ENCODE data around the gene VPS37C. TPM values are rescaled to one million over a fixed set of nuclear protein-coding genes. Genes with fewer than 3 reads are reported as not detected.

VPS37C gene
- polyA plus RNA-seq, 1 of the 3 experiments (the other 2 are of a cell fraction) = 15.2 TPM

GRCh38 chr11:61195719-61196118, 34.5 kb upstream of the VPS37C start:
- ChIA-PET CTCF (interaction anchor here (1.0 to 4.4 kb wide), 2 partner anchors 8 to 66 kb away, joined by 3 to 19 read pairs; no protein-coding TSS in a partner anchor), POLR2A (no interaction called here)
- no peak overlapping the region for H3K4me2 ChIP-seq
- WGBS (ENCODE audit: low lambda C conversion rate) = 63% methylated on average over 7 of the region's 7 CpGs
- TF ChIP-seq NRF1 (IDR thresholded peaks at IDR 0.05; ENCODE audit: low read depth, low read length) (no peak), EP300 (IDR thresholded peaks at IDR 0.05; ENCODE audit: borderline replicate concordance in 1 of 2, low read depth in 1 of 2, low read length in 1 of 2) (no peak), JUND (IDR thresholded peaks at IDR 0.05) (no peak), IRF3 (IDR thresholded peaks at IDR 0.05; ENCODE audit: low read depth, low read length) (no peak), CTCF (IDR thresholded peaks at IDR 0.05) (no peak), YY1 (IDR thresholded peaks at IDR 0.05; ENCODE audit: low read depth) (no peak), ZBTB33 (IDR thresholded peaks at IDR 0.05; ENCODE audit: borderline replicate concordance, low read depth) (no peak), NFIC (IDR thresholded peaks at IDR 0.05; ENCODE audit: borderline replicate concordance) (no peak), POLR2AphosphoS5 (IDR thresholded peaks at IDR 0.05; ENCODE audit: low read depth, low read length) (no peak), ELF1 (IDR thresholded peaks at IDR 0.05) (no peak), RCOR1 (IDR thresholded peaks at IDR 0.05; ENCODE audit: low read length) (no peak), USF1 (IDR thresholded peaks at IDR 0.05; ENCODE audit: borderline replicate concordance, low read depth) (no peak), EZH2phosphoT487 (IDR thresholded peaks at IDR 0.05; ENCODE audit: borderline replicate concordance, low read depth) (no peak)
- no peak overlapping the region for H3K27ac ChIP-seq (ENCODE audit: low read depth in 2 of 2, low read length in 1 of 2)
- no peaks in the 10 kb centered on the region for H4K20me1 ChIP-seq (ENCODE audit: insufficient read depth)
- H3K4me1 ChIP-seq (ENCODE audit: control insufficient read depth in 1 of 2, insufficient read depth in 2 of 2, low read depth in 1 of 2, low read length in 1 of 2) = no peaks in the 10 kb centered on the region
- H3K4me3 ChIP-seq (ENCODE audit: low read depth in 2 of 2, low read length in 1 of 2) = no peak overlapping the region
- H3K9me3 ChIP-seq = no peaks in the 10 kb centered on the region
- no peak for DNase-seq
- H3K9me2 ChIP-seq = no peaks in the 10 kb centered on the region
- no peaks in the 10 kb centered on the region for H3K79me2 ChIP-seq (ENCODE audit: insufficient read depth)
- H3K36me3 ChIP-seq (replicated peaks in 1 of 2; ENCODE audit: control insufficient read depth in 1 of 2, insufficient read depth in 2 of 2, low read length in 1 of 2) = no peaks in the 10 kb centered on the region
- peaks cover 6% of the 10 kb centered on the region; the same call in 1 of the 2 replicates for H3K27me3 ChIP-seq (ENCODE audit: insufficient read depth)
- no peak overlapping the region for H2AFZ ChIP-seq (ENCODE audit: low read depth)
- no peaks in the 10 kb centered on the region for H3F3A ChIP-seq (replicated peaks; ENCODE audit: insufficient read depth)
- H3K9ac ChIP-seq = no peak overlapping the region
